Type B pancreatic cell (in vitro differentiated cells): ENCODE data around the gene NOX3. TPM values are rescaled to one million over a fixed set of nuclear protein-coding genes. Genes with fewer than 3 reads are reported as not detected.

Source experiments
- DNase-seq: peaks from one replicate; pipeline ENCODE4 v3.0.0; 2021; ENCODE audit warnings: mixed read lengths; ENCODE audit not compliant: unreplicated experiment; ENCODE audit errors: extremely low spot score
- H3K27ac Mint-ChIP-seq: 2 replicates; pipeline ENCODE4 v1.8.0; 2021; ENCODE audit warnings: mild to moderate bottlenecking, mixed read lengths
- H3K27me3 Mint-ChIP-seq: 2 replicates; pipeline ENCODE4 v1.8.0; 2021; ENCODE audit warnings: mixed read lengths
- H3K36me3 Mint-ChIP-seq: 2 replicates; pipeline ENCODE4 v1.8.0; 2021; ENCODE audit warnings: mixed read lengths
- H3K4me1 Mint-ChIP-seq: one replicate; pipeline ENCODE4 v1.8.0; 2021; ENCODE audit warnings: mixed read lengths; ENCODE audit not compliant: unreplicated experiment
- H3K4me3 Mint-ChIP-seq: 2 replicates; pipeline ENCODE4 v1.8.0; 2021; ENCODE audit warnings: mild to moderate bottlenecking, mixed read lengths
- H3K9me3 Mint-ChIP-seq: 2 replicates; pipeline ENCODE4 v1.8.0; 2021; ENCODE audit warnings: mixed read lengths
- total RNA-seq: library from RNA; stranded (reverse); gene quantifications from 2 replicates; pipeline ENCODE4 v1.2.1, GENCODE V29; 2021; ENCODE audit warnings: low replicate concordance
- TF ChIP-seq, protein P1 (sequence below): fragments of 200-600 bp; sonication (generic); conservative IDR thresholded peaks from 2 replicates; pipeline ENCODE4 v1.5.0; 2021; ENCODE audit warnings: antibody characterized with exemption, mild to moderate bottlenecking

Gene NOX3
- total RNA-seq, 1 donor from 2014 or later: not detected

GRCh38 chr6:155402656-155403304, 52.9 kb downstream of the NOX3 start:
- H3K27me3 Mint-ChIP-seq: no peaks in the 10 kb centered on the region
- H3K27ac Mint-ChIP-seq: no peak overlapping the region
- peaks cover 5% of the 10 kb centered on the region for H3K4me1 Mint-ChIP-seq
- no peaks in the 10 kb centered on the region for H3K36me3 Mint-ChIP-seq
- H3K4me3 Mint-ChIP-seq: no peak overlapping the region
- no peak for DNase-seq
- no peaks in the 10 kb centered on the region for H3K9me3 Mint-ChIP-seq
- TF ChIP-seq, protein P1, sequence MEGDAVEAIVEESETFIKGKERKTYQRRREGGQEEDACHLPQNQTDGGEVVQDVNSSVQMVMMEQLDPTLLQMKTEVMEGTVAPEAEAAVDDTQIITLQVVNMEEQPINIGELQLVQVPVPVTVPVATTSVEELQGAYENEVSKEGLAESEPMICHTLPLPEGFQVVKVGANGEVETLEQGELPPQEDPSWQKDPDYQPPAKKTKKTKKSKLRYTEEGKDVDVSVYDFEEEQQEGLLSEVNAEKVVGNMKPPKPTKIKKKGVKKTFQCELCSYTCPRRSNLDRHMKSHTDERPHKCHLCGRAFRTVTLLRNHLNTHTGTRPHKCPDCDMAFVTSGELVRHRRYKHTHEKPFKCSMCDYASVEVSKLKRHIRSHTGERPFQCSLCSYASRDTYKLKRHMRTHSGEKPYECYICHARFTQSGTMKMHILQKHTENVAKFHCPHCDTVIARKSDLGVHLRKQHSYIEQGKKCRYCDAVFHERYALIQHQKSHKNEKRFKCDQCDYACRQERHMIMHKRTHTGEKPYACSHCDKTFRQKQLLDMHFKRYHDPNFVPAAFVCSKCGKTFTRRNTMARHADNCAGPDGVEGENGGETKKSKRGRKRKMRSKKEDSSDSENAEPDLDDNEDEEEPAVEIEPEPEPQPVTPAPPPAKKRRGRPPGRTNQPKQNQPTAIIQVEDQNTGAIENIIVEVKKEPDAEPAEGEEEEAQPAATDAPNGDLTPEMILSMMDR: no peak

DNA sequence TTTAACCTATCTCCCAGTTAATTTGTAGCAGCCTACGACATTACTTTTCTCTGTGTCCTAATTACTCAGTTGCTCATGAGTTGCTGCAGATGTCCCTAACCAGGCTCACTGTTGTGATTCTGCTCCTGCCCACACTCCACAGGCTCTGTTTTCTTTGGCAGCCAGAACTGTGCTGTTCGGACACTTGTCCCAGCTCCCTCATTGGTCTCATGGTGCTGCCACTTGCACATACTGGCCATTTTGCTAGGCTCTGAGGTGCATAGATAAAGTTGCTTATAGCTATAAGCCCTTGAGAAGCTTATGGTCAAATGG, 55.0 kb downstream of the NOX3 start:
- no peaks in the 10 kb centered on the region for H3K27me3 Mint-ChIP-seq
- no peaks in the 10 kb centered on the region for H3K36me3 Mint-ChIP-seq
- TF ChIP-seq, protein P1: no peak
- no peak for DNase-seq
- H3K27ac Mint-ChIP-seq: no peak overlapping the region
- no peaks in the 10 kb centered on the region for H3K9me3 Mint-ChIP-seq
- no peak overlapping the region for H3K4me3 Mint-ChIP-seq
- H3K4me1 Mint-ChIP-seq: peaks cover 5% of the 10 kb centered on the region

GRCh38 chr6:155399745-155400653, 55.6 kb downstream of the NOX3 start:
- H3K9me3 Mint-ChIP-seq: no peaks in the 10 kb centered on the region
- TF ChIP-seq, protein P1: no peak
- no peak overlapping the region for H3K4me3 Mint-ChIP-seq
- no peaks in the 10 kb centered on the region for H3K36me3 Mint-ChIP-seq
- peaks cover 5% of the 10 kb centered on the region for H3K4me1 Mint-ChIP-seq
- no peaks in the 10 kb centered on the region for H3K27me3 Mint-ChIP-seq
- no peak for DNase-seq
- no peak overlapping the region for H3K27ac Mint-ChIP-seq

DNA sequence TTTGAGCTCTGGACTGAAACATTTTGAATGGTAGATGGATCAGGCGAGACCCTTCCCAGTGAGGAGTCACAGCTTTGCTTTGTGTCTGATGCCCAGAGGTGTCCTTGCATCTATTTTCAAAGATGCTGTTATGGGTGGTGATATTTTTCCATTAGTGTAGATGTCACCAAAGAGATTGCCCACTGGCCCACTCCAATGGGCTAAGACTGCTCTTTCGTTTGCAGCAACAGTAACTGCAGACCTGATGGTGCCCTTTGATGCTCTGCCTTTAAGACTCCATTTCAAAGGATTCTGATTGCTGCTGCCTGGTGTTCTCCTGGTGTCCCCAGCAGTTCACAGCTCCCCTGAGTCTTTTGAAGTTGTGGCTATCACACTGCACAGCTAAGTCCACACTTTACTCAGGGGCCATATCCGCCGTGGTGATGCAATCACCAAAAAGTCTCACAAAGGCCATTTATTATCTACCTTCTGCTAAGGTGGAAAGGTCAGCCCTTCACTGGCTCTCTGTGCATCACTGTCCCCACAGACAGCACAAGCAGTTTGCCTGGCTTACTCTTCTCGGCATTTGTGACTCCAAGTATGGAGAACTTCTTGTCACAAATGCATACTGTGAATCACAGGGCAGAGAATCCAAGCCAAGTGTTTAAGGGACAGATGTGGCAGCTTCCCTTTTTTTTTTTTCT, 56.4 kb downstream of the NOX3 start:
- DNase-seq: no peak
- H3K4me1 Mint-ChIP-seq: peaks cover 5% of the 10 kb centered on the region
- no peaks in the 10 kb centered on the region for H3K27me3 Mint-ChIP-seq
- no peak overlapping the region for H3K27ac Mint-ChIP-seq
- H3K9me3 Mint-ChIP-seq: no peaks in the 10 kb centered on the region
- TF ChIP-seq, protein P1: no peak
- H3K4me3 Mint-ChIP-seq: no peak overlapping the region
- H3K36me3 Mint-ChIP-seq: no peaks in the 10 kb centered on the region

DNA sequence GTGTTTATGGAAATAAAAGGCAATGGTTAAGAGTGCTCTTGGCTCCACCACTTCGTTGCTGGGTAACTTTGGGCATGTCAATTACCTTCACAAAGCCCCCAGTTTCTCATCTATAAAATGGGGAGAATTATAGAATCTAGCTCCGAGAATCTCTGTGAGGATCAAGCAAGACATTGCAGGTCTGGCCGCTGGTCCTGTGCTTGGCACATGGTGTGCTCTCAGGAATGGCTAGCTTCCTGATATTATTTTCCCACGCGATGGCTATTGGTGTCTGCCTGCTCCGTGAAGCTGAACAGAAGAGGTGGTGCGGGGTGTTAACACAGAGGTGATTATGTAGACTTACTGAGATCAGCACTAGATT, 57.0 kb downstream of the NOX3 start:
- Mint-ChIP-seq H3K9me3 (no peaks in the 10 kb centered on the region), H3K27ac (no peak overlapping the region), H3K4me1 (peaks cover 5% of the 10 kb centered on the region), H3K36me3 (no peaks in the 10 kb centered on the region), H3K4me3 (no peak overlapping the region), H3K27me3 (no peaks in the 10 kb centered on the region)
- DNase-seq: no peak
- TF ChIP-seq, protein P1: no peak
